ENCODE measurements around the gene ZNF778.
A peak's percentile ranks its signal among the peaks of the same experiment; 100 is the strongest.

ZNF778 gene

DNA sequence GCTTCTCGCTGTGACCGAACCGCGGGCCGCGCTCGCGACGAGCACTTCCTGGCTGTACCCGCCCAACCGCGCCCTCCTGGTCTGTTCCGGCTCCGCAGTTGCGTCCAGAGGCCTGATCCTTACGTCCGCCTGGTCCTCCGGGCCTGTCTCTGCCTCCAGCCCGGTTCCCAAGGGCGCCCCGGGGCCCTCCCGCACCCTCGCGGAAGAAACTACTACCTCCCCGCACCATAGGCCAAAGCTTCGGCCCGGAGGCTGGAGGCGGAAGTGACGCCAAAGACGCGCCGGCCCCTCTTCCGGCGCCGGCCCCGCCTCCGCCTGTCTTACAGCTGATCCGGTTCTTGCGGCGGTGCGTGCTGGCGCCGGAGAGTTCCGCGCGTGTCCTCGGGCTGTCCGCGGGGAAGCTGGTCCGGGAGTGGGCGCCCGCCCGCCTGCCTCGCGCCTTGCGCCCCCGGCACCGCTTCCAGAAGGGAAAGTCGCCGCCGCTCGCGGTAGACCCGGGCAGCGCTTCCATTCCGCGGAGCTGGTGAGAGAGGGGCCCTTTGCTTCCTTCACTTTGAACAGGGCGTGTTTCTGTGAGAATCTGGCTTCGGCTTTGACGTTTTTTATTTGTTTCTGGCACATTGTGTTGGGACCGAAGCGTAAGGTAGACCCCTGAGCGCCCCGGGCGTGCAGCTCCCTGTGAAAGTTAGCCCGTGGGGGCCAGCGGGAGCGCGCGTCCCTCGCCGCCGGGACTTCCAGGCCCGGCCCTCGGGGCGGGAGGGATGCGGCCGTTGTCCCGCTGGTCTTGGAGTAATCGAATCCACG is at the start of gene ZNF778:
Gene ZNF778 (plus strand): TSS at position 316 of the 804 bp plus-strand sequence. CDS start 3,425 bp downstream, outside the sequence.
- DNase-seq = peak; percentile 11

DNA sequence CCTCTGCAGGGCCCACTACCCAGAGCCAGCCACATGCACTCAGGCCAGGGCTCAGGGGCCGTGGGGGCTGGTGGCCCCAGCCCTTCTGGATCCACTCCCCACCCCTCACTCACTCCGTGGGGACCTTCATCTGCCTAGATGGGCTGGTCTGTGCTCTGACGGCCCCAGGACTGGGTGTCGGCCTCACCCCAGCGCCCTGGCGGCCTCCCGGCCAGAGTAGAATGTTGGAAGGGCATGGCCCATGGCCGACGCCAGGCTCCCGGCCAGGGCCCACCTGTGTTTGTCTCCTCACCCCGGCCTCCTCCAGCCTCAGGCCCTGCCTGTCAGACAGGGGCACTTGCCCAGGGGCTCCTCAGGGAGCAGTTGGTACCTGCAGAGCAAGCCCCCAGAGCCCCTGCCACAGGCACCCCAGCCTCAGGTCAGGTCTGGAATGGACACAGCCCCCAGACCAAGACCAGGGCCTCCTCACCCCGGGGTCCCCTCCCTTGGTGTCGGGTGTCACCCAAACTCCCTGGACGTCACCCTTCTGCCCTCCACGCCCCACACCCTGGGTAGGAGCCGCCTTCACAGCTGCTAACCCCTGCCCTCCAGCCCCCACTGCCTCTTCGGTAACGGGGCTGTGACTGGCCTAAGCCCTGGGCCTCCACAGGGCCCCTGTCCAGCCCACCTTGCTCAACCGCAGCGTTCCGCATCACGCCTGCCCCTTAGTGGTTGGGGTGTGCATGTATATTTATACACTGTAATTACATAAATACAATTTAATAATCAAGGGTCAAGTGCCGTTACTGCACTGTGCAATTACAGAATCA is 48.9 kb upstream of the ZNF778 start:
- DNase-seq = no peak

DNA sequence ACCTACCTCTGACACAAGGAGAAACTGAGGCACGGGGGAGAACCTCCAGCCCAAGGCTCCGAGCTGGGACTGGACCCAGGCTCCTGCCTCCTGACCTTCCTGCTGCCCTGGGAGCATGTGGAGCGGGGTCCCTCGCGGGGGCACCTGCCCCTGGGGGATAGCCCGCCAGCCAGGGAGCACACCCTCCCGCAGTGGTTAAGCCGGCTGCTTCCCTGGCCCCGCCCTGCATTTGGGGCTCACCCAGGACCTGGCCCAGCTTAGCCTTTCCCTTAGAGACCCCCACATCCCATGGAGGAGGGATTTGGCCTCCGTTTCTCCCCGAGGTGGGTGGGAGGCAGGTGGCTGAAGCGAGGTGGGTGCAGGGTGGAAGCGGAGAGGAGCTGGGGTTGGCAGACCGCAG is 47.7 kb upstream of the ZNF778 start:
- no peak for DNase-seq

DNA sequence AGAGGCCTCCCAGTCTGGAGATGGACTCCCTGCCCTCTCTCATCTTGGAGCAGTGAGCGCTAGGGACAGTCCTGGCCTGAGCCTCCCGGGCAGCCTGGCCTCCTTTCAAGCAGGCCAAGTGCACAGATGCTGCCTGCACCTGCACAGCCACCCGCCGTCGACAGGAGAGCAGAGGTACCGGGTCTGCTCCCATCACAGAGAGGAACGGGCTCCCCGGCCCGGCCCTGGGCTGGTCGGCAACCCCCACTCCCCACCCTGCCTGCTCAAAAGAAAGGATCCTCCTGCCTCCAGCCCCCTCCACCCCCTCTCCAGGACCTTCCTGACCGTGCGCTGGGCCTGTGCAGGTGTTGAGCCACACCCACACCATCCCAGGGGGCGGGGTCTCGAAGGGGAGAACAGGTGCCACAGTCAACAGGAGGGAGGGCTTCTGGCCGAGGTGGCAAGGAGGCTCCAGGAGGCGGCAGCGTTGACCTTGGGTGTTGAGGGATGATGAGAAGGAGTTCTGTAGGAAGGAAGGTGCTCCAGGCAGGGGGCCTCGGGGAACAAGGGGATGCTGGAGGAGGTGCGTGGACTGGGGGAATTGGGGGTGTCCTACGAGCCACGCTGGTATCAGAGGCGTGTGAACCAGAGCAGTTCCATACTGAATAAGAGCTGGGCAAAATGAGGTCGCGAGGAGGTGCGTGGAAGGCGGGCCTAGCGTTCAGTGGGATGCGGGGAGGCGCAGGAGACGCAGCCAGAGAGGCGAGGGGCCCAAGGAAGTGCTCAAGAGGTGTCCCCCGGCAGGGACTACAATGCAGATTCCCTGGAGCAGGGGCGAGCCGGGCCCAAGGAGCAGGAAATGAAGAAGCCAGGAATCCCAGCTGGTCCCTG is 46.9 kb upstream of the ZNF778 start:
- no peak for DNase-seq

DNA sequence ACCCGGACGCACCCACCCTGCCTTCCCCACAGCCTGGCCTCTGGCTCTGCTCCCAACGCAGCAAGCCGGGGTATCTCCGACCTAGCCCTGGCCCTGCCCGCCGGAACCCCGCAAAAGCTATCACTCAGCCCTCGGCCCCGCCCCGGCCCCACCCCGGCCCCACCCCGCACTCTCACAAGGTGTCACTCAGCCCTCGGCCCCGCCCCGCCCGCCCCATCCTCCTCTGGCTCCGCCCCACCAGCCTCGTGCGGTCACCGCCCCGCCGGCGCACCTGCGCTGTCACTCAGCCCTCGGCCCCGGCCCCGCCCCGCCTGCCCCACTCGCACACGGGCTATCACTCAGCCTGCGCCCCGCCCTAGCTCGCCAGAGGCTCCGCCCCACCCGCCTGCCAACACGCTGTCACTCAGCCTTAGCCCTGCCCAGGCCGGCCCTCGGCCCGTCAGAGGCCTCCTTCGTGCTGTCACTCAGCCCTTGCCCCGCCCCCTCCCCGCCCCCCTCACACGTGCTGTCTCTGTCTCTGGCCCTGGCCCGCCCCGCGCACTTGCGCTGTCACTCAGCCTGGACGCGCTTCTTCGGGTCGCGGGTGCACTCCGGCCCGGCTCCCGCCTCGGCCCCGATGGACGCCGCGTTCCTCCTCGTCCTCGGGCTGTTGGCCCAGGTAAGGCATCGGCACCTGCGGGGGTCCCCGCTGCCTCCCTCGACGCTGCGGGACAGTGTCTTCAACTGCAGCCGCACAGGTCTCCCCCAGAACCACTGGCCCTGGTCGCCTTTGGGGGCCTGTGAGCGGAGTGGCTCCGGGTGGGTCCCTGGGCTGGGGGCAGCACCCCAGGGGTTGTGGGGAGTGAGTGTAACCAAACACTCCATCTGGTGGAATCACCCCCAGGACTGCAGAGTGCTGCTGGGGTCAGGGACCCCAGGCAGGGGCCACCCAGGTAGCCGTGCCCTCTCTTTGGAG is 46.0 kb upstream of the ZNF778 start, which contains the start of gene CDH15:
Gene CDH15 (plus strand): TSS at position 533 of the 955 bp plus-strand sequence. CDS start 84 bp downstream, at position 617.
- peak; percentile 87 for DNase-seq

DNA sequence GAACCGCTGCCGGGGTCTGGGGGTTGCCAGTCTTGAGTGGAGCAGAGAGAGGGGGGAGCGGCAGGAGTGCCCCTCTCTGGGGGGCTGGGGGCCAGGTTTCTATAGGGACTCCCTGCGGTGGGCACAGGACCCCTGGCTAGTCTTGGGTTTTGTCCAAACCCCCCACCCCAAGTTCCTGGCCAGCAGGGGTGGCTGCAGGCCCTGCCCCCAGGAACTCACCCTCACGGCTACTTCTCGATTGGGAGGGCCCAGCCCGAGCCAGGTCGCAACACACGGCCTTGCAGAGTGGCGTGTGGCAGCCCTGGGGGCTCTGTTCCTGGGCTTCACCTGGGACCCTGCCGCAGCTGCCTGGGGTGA is 45.4 kb upstream of the ZNF778 start:
- DNase-seq = no peak

DNA sequence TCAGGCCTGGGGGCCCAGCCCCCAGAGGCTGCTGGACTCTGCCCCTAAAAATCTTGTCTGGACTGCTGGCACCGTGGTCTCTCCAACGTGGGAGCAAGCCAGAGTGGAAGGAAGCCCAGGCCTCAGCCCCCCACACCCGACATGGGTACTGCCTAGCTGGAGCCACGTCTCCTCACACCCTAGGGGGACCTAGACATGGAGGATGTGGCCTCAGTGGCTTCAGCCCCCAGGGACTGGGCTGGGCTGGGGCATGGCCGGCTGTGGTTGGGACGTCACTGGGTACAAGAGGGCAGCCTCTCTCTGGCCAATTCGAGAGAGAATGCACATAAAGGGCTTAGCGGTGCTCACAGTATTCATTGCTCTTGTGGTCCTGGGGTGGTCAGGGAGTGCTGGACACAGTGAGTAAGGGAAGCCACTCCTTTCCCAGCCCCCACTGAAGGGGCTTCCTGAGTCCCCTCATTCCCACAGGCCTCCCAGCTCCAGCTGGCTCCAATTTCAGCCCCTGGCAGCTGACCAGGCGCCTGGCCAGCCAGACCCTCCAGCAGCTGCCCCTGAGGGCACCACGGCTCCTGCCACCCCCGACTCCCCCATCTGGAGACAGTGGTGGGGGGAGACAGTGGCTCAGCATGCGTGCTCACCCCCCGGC is 44.9 kb upstream of the ZNF778 start:
- no peak for DNase-seq

DNA sequence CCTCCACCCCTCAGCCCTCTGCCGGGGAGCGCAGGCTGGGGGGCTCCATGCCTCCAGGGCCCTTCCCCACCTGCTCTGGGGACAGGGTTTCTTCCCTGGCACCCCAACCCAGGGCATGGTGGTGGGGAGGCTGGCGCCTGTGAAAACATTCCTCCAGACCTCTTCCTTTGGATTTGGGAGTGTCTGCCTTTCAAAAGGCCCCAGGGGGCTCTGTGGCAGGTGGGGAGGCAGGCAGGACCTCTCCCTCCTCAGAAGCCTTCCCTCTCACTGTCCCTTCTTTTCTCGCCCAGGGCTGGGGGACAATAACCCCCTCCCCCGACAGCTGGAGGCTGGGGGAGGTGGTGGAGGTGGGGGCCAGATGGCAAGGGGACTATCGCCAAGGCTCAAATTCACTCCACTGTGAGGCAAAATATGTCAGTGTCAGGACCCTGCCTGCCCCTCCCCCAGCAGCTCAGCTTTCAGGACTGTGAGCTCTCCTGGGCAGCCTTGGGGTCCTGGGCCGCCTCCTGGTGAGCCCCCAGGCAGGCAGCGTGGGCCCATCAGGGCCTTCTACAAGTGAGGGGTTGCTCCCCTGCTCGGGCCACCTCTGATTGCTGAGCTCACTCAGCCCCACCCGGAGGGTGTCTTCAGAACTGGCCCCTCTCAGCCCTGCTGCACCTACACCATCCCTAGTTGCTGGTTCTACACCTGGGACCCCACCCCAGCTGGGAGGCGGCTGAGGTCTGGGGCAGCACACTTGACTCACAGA is 44.2 kb upstream of the ZNF778 start:
- no peak for DNase-seq

DNA sequence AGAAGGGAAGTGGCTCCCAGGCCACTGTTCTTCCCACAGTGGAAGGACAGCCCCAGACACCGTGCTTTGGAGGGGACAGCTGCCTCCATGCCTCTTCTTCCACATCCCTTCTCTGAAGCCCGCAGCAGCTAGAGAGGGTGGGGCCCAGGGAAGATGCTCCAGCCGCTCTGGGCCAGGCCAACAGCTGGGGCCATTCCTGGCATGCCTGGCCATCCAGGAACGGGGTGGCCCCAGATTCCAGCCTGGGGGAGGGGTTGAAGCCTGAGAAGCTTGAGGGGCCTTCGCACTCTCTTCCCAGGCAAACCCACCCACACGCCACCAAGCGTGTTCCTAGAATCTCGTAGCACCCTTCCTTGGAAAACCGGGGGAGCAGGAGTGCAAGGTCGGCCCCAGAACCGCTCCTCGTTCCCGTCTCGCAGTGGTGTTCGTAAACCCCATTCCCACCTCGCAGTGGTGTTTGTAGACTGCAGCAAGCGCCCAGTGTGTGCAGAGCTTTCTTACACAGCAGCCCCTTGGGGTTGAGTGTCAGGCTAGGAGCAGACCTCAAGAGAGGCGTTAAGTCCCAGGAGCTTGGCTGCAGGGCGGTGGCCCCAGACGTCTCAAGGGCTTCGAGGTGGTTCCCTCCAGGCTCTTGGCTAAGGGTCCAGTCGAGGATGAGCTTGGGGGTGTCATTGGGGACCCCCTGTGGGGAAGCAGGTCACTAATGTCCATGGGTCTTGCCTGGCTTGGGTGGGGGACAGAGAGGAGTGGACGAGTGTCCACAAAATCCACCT is 43.3 kb upstream of the ZNF778 start:
- DNase-seq = no peak

DNA sequence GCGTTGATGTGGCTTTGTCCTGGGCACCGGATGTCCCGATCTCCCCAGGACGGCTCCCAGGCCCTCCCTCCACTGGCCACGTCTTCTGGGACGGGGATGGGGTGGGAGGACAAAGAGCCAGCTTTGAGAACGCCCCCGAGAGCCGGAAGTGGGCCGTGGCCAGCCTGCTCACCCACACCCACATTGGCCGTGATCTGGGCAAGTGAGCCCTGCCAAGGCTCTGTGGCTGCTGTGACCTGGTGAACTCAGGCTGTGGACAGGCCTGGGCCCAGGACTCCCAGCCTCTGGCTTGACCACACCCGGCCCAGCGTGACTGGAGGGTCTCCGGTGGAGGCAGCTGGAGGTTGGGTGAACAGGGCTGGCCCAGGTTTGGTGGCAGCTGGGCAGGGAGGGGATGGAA is 42.6 kb upstream of the ZNF778 start:
- DNase-seq = no peak

DNA sequence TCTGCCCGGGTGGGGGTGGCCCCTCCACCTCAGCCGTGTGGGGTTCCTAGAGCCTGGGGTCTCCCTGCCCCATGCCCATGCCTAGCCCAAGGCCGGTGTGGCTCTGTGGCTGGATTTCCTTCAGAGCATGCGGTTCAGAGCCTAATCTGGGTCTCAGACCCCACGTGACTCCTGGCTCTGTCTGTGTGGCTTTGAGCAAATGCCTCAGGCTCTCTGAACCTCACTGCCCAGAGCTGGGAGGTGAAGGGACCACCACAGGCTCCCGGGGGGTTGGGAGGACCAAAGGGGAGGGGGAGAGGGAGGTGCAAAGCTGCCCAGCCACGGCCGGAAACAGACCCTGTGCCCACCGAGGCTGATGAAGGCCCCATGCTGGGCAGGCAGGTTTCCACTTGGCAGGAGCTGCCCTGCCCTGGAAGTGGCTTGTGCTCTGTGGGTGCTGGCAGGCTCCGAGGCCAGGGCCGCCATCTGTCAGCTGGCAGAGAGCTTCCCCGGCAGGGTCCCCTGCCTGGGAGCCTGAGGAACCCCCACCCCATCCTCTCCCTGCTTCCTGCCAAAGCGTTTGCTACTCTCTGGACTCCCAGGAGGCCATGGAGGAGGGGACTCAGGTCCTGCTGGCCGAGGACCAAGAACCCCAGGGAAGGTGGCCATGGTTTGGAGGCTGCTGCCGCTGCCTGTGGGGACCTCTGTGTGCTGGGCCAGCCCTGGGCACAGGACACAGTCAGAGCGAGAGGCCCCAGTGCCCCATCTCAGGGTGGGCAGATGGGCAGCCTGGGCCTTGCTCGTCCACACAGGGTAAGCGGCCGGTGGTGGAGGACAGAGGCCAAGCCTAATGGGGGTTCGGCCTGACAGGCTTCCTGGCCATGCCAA is 42.0 kb upstream of the ZNF778 start:
- peak; percentile 85 for DNase-seq

DNA sequence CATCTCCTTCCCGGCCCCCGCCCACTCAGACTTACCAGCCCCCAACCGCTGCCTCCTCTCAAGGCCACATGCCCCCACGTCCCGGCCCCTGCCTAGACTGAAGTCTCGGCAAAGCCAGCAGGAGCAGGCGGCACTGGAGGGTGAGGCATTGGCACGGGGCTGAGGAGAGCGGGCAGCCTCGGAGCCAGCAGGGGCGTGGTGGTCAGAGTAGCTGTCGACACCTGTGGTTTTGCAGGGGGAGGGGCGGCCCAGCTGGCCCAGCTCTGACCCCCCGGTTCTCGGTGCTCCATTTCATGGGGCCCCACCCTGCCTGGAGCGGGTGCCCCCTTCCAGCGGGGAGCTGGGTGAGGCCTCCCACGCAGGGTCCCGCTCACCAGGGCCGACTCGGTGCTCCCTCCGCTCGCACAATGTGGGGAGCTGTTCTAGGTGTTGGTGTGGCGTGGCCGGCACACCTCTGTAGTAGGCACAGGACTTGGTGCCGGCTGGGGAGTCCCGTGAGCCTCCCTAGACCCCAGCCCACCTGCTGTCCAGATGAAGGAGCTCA is 41.3 kb upstream of the ZNF778 start:
- DNase-seq = peak; percentile 35

DNA sequence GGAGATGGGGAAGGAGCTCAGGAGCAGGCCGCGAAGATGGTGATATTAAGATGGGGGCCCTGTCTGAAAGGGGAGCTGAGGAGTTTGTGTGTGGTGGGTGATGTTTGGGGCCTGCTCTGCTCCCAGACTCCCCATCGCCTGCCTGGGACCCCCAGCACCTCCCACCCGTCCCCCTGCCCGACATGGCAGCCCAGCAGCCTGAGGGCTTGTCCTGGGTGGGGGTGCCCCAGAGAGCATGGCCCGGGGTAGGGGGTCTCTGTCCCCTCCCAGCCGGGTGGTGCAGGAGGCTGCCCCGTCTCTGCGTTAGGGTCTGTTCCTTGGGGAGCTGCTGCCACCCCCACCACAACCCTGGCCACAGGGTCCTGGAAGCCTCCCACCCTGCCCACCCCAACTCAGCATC is 40.8 kb upstream of the ZNF778 start:
- no peak for DNase-seq

DNA sequence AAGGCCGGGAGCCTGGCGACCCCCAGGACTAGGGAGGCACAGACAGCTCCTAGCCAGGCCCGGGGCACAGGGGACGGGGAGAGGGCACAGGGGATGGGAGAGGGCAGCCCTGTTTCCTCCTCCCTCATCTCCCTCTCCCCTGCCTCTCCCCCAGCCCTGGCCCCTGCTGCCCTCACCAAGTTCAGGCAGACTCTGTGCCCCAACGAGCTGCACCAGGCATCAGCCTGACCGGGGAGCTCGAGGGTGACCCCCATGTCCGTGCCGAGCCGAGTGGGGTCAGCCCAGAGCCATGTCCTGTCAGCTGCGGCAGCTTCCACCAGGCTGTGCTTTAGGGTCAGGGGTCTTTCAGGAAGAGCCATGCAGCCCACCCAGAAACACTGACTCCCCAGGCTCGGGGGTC is 40.0 kb upstream of the ZNF778 start:
- DNase-seq = no peak

DNA sequence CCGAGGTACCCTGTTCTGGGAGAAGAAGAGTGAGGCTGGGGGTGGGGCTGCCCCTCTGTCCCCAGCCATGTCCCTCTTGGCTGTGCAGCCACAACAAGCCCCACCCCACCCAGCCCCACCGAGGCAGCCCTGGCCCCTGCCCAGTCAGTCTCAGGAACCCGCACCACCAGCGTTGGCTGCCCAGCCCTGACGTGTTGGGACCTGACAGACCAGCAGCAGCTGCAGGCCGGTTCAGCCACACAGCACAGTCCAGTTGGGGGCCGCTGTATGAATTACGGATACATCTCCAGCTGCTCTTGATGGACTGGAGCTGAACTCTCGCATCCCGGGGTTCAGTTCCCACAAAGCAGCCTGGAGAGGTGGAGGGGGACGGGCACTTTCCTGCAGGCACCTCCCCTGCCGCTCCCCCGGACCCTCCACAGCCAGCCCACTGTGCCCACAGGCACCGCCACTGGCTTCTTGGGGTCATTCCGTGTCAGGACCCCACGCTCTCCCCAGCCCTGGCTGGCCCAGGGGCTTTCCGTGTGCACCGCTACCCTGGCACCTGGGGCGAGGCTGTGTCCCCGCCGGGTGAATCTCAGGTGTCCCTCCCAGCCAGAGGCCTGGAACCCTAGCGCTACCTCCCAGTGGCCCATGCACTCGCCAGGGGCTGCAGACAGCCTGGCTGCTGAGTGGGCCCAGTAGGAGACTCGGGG is 38.9 kb upstream of the ZNF778 start:
- DNase-seq = no peak

DNA sequence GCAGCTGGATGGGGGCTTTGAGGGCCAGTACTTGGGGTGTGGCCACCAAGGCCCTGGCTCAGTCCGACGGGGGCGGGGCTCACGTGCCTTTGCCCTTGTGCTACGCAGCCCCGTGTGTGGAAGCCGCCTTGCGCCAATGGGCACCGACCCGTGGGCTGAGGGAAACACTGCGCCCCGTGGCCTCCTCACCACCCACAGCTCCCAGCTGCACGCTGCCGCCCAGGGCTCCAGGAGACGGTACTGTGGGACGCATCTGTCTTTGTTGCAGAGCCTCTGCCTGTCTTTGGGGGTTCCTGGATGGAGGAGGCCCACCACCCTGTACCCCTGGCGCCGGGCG is 38.4 kb upstream of the ZNF778 start:
- no peak for DNase-seq

DNA sequence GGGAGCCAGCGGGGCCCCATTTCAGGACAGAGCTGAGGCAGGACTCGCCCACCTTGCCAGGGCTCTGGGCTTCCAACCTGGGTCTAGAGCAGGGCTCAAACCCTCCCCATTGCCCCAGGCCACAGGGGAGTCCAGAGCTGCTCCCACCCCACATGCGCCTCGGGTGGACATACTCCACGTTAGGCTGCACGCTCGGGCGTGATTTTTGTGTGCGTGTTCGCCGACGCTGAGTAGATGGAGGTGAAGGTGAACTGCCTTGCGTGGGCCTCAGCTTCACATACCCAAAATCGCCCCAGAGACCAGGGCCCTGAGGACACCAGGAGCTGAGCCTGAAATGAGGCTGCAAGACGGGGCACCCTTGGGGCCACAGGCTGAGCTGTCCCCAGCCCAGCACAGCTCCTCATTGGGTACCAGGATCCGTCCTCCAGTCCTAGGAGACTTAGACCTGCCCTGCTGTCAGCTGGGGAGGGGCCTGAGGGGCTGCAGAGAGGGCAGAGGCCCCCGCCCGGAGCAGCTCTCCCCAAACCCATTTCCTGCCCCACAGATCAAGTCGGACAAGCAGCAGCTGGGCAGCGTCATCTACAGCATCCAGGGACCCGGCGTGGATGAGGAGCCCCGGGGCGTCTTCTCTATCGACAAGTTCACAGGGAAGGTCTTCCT is 37.7 kb upstream of the ZNF778 start:
- no peak for DNase-seq
